IMR-90 (cell line): ENCODE measurements around the gene CTIF. TPM values are rescaled to one million over a fixed set of nuclear protein-coding genes. Genes with fewer than 3 reads are reported as not detected.

ENCODE experiments used
- RAD21 ChIP-seq: IDR thresholded peaks from 2 replicates; pipeline ENCODE4 v1.6.1; 2012; ENCODE audit warnings: low read length, improper control_type of control experiment
- polyA plus RNA-seq, 3 experiments: library from polyadenylated mRNA; depleted of rRNA; stranded (reverse); fragments of >200 nt; gene quantifications; 2 replicates each; pipeline ENCODE4 v1.2.3, GENCODE V29; 2012; ENCODE audit warnings: low replicate concordance in 1 of 3
- total RNA-seq: library from RNA; depleted of rRNA; stranded (reverse); fragments of >200 nt; gene quantifications from 2 replicates; pipeline ENCODE4 v1.2.3, GENCODE V29; 2012
- TF ChIP-seq, protein P1 (sequence below): fragments of 150-350 bp; IDR thresholded peaks from 2 replicates; pipeline ENCODE4 v1.6.1; 2017; ENCODE audit warnings: mild to moderate bottlenecking, antibody characterized with exemption, low read length, low read depth

The CTIF gene
- total and polyA plus RNA-seq, 2 of the 4 experiments (the other 2 are of a cell fraction), result 25.1 to 57.0 TPM

DNA sequence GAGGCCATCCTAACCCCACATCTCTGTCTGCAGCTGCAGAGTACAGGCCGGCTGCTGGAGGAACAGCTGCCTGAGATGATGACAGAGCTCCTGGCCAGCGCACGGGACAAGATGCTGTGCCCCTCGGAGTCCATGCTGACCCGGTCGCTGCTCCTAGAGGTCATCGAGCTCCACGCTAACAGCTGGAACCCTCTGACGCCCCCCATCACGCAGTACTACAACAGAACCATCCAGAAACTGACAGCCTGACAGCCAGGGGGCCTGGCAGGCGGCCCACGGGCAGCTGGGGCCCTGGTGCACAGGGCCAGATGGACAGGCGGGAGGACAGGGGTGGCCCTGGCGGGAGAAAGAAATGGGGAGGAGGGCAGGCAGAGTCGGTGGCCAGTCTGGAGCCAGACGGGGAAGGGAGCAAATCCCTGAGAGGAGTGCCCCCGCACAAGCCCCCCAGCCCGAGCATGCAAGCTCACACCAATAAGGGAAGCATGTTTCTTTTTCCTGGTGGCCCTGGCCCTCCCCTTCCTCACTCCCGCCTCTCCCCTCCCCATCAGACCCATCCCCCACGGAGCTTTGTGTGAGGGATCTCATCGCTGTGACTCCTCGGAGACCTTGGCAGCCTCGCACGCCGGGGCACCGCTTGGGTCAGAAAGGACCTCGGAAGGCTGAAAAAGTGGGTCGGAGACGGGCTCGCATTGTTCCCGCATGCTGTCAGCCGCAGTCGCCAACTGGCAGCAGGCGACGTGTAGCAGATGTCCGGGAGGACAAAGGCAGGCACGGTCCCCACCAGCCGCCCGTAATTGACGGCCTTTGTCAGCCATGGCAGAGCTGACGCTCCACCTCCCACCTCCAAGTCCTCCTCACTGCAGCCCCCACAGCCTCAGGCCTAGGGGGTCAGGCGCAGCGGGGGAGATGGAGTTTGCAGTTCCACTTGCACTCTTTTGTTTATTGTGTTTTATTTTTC lies 320.8 kb downstream of the CTIF start (continued):
- TF ChIP-seq, protein P1, sequence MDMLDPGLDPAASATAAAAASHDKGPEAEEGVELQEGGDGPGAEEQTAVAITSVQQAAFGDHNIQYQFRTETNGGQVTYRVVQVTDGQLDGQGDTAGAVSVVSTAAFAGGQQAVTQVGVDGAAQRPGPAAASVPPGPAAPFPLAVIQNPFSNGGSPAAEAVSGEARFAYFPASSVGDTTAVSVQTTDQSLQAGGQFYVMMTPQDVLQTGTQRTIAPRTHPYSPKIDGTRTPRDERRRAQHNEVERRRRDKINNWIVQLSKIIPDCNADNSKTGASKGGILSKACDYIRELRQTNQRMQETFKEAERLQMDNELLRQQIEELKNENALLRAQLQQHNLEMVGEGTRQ, result no peak
- no peak for TF ChIP-seq RAD21
